IPS DF 19.7 (cell line): ENCODE results near the gene PLCH2.

ENCODE experiments used
- DNase-seq: peaks from one replicate; pipeline ENCODE4 v3.0.0-alpha.2; 2013; ENCODE audit warnings: low read depth, low spot score

PLCH2 gene

DNA sequence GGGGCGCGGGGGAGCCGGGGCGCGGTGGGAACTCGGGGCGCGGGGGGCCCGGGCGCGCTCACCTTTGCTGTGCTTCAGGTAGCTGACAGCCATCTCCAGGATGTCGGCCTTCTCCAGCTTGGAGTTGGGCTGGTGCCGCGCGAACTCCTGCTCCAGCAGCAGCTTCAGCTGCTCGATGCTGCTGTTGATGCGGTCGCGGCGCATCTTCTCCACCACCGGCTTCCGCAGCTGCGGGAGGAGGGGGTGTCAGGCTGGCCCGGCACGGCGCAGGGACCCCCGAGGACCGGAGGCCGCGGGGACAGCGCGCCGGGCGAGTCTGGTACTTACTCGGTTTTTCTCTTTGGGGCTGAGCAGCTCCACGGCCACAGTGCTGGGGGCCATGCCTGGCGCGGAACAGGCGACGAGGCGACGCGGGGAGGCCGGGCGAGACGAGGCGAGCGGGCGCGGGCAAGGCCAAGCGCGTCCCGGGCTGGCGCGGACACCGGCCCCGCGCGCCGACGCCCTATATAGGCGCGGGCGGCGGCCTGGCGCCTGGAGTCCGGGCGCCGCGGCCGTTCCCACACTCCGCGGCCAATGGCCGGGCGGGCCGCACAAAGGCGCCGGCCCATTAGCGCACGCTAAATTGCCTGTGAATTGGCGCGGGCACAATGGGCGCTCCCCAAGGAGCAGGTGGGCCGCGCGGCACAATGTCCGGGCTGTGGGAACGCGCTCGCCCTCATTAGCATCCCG is 53.9 kb downstream of the PLCH2 start, which contains the start of gene HES5:
Gene HES5, minus strand, starts transcription at position 480 of the 729 bp plus-strand sequence. Its CDS starts 99 bp downstream, at position 381.
- no peak for DNase-seq

GRCh38 chr1:2530513-2531361 is 54.6 kb downstream of the PLCH2 start:
- DNase-seq: no peak

- DNase-seq: no peak
Measured at GRCh38 chr1:2532485-2533160, 56.5 kb downstream of the PLCH2 start.

DNA sequence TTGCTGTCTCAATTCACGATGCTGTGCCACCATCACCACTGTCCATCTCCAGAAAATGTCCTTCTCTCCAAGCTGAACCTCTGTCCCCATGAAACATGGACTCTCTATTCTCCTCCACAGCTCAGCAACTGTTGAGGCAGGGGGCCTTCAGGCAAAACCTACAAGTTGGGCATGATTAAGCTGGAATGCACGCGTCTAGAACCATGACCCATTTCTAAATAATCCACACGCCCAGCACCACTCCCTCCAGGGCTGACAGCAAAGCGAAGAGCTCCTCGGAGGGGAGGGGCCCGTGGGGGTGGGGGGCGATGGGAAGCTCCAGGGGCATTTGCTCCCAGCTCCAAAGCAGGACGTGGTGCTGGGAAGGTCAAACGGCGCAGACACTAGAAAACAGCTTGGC is 57.3 kb downstream of the PLCH2 start:
- DNase-seq: no peak

DNA sequence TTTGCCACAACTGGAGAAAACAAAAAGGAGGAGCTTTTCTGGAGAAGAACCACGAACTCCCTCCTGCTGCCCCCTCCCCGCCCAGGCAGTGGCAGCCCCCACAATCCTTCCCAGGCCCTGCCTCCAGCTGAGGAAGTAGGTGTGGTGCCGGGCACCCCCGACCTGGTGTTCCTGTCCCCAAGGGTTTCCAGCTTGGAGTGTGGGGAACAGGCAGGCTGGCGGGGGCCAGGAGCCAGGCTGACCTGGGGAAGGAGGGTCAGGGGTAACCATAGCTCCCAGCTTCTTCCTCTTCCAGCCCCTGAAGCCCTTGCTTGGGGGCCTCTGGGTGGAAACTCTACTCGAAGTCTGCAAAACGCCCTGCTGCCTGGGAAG is 58.2 kb downstream of the PLCH2 start:
- no peak for DNase-seq

DNA sequence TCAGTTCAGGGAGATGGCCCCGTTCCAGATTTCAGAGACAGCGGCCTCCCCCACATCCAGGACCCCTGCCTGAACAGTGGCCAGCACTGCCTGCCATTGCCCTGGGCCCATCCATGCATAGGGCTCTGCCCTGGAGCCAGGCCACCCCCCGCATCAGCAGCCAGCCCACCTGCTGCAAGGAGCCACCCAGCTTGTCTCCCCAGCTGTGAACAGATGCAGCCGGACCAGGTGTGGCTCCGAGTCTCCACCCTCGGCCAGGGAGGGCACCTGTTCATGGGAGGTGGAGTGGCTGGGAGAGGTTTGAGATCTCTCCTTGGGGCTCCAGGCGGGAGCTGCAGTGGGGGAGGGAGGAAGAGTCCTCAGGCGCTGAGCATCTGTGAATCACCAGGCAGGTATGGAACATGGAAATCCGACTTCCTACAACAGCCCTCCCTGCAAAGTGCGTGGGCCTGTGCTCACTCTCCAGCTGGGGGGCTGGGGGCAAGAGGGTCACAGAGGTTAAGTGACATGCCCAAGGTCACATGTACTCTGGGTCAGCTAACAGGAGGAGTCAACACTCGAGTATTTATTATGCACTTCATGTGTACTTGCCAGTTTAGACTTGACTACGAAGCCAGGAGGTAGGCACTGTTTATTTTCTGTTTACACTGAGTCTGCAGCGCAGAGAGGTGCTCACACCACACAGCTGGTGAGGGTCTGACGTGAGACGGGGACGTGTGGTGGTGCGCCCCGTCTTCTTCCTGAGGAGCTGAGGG is 58.8 kb downstream of the PLCH2 start:
- no peak for DNase-seq

DNA sequence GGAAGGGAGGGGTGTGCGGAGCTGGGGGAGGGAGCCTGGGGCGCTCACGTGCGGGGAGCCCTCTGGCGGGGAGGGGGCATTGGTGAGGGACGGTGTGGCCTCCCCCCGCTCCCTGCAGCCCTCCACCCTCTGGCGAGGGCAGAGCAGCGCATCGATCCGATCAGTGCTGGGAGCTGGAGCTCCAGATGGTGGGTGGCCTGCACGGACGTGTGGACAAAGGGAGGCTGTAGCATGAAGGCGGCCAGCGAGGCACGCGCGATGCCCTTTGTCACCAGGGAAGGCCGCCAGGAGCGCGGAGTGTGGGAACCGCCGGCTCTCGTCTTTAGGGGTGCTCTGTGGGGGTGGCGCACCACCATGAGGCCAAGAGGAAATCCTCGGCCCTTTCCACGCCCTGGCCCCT is 59.4 kb downstream of the PLCH2 start:
- no peak for DNase-seq

DNA sequence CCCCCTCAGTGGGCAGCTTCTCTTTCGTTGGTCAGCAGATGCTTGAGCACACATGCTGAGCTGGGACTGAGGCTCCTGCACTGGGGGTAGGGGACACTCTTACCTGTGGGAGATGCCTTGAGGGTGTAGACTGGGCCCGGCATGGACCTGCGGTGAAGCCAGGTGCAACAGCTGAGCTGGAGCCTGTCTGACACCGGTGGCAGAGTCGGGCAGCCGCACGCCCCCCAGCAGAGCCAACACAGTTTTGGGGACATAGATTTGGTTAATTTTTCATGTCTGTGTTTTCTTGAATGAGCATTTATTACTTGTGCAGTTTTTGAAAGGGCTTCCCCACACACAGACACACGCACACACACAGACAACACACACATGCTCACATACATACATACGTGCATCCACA is 59.9 kb downstream of the PLCH2 start:
- no peak for DNase-seq

DNA sequence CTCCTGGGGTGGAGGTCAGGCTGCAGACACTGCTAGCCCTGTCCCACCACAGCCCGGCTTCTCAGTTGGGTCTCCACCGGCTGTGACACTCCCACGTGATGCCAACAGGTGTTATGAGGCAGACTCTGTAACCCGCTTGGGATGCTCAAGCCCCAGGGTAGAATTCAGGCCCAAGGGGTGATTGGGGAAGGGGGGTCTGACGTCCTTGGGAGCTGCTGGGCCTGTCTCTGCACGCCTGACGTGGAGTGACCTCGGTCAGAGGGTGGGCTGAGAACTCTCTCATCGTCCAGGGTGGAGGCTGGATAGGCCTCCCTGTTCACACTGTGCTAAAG is 61.7 kb downstream of the PLCH2 start:
- DNase-seq: no peak

GRCh38 chr1:2538376-2538775 is 62.3 kb downstream of the PLCH2 start:
- no peak for DNase-seq

- no peak for DNase-seq
Measured at GRCh38 chr1:2538872-2539271, 62.8 kb downstream of the PLCH2 start.

DNA sequence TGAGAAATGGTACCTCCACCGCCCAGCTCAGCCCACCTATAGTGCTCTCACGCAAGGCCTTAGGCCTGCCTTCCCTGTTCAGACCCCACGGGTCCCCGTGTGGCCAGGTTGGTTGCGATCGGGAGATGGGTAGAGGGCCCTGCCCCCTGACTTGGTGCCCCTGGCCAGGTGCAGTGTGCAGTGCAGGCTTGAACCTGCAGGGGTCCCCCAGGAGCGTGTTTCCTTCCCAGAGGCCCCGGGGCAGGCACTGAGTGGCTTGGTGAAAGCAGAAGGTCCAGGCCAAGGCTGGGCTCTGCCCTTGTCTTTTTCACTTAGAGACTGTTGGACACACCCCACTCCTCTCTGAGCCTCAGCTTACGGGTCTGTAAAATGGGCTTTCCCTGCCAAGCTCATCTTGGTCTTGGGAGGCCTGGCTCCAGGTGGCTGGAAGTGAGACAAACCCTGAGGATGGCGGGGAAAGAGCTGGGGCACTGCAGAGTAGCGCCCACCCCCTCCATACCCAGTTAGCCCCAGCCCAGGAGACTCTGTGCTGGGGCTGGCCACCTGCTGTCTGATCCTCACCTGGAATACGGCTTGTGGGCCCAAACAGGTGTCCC is 63.3 kb downstream of the PLCH2 start:
- DNase-seq: no peak

DNA sequence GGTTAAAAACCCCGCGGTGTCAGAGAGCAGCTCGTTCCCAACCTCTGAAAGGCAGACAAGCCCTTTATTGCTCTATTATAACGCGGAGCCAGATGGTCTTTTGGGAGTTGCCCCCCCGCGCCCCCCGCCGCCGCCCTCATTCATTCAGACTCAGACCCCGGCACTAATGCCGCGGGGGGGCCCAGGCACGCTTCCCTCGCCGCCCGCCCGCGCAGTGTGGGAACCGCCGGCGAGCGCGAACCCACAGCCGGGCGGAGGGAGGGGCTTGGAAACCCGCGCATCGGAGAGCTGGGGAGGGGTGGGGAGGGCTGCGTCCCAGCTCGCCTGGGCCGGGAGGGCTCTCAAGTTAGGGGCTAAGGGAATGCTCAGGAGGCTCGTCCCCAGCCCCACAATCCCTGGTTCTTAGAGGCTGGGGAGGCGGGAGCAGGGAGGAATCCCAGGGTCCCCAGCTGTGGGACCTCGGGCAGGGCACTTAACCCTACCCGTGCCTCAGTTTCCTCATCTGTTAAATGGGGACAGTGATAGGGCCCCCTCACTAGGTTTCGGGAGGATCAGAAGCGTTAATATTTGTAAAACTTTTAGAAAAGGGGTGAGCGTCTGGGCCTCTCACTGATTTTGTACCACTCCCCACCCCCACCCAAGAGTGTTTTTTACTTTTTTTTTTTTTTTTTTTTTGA is 64.9 kb downstream of the PLCH2 start:
- DNase-seq: no peak

- DNase-seq: no peak
Measured at GRCh38 chr1:2541619-2542245, 65.6 kb downstream of the PLCH2 start.

DNA sequence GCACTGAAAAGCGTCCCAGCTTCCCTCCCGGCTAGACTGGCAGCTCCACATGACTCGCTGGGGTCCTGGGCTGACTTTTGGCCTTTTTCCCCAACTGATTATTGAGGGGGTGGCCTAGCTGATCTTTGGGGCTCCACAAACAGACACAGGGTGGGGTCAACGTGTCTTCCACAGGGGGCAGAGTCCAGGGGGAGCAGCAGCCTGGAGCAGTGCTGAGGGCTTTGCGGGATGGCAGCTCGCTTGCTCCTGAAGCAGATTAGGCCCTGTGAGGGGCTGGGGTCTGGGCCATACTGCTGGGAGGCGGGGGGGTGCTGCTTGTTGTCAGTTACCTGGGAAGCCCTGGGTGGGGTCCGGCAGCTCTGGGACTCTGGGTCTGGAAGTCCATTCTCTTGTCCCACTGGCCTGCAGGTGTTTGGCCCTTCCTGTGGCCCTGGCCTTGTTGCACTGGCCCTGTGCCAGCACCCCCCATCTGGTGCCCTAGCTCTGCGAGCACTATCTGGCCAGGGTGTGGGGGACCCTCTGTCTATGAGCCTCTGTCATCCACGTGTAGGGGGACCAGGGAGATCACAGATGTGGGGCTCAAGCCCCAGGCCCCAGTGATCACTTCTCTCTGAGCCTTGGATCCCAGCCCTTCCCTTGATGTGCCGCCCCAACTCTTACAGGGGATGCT is 66.3 kb downstream of the PLCH2 start:
- no peak for DNase-seq

GRCh38 chr1:2543543-2544092 is 67.5 kb downstream of the PLCH2 start:
- DNase-seq: no peak

DNA sequence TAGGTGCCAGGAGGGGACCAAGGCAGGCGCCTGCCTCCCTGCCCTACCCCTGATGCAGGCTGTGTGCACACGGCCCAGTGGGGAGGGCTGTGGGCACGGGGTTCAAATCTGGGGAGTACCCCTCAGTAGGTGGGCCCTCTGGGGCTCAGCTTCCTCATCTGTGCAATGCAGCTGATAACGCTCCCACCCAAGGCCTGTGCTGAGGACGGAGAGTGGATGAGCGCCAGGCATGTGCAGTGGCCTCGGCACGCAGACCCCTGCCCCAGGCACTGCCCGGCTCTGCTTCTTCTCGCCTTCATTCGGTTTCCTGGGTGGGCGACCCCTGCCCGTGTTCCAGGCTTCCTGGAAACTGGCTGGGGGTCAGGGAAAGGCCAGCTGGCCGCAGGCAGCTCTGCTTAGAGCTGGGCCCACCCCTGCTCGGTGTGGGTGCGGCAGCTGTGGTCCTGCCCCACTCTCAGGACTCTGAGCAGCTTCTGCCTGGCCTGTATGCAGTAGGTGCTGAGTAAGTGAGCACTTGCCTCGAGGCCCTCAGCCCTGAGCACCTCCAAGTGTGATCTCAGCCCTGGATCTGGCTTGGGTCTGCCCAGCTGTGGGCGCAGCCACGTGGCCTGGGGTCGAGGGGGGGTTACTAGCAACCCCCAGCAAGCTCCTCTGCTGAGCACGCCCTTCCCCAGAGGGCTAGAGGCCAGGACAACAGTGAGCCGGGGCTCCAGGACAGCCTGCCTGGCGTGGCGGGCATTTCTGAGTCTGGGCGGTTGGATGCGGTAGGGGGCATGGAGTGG is 68.2 kb downstream of the PLCH2 start:
- no peak for DNase-seq

- DNase-seq: no peak
Measured at GRCh38 chr1:2544875-2545640, 69.0 kb downstream of the PLCH2 start.
